Neural crest cell (in vitro differentiated cells): Measurements from ENCODE around the gene NR5A2. TPM values are rescaled to one million over a fixed set of nuclear protein-coding genes. Genes with fewer than 3 reads are reported as not detected.

ENCODE experiments used
- DNase-seq: peaks from one replicate; pipeline ENCODE4 v3.0.0; 2021; ENCODE audit warnings: low read depth, mixed read lengths, low spot score
- H3K27ac Mint-ChIP-seq: one replicate; pipeline ENCODE4 v1.8.0; 2021; ENCODE audit warnings: mild to moderate bottlenecking, mixed read lengths; ENCODE audit not compliant: unreplicated experiment
- H3K27me3 Mint-ChIP-seq: 2 replicates; pipeline ENCODE4 v1.8.0; 2021; ENCODE audit warnings: low read depth, mild to moderate bottlenecking, mixed read lengths
- H3K36me3 Mint-ChIP-seq: 2 replicates; pipeline ENCODE4 v1.8.0; 2021; ENCODE audit warnings: low read depth, mild to moderate bottlenecking, mixed read lengths
- H3K4me1 Mint-ChIP-seq: 2 replicates; pipeline ENCODE4 v1.8.0; 2021; ENCODE audit warnings: mixed read lengths
- H3K4me3 Mint-ChIP-seq: one replicate; pipeline ENCODE4 v1.8.0; 2021; ENCODE audit warnings: mild to moderate bottlenecking, mixed read lengths
- H3K9me3 Mint-ChIP-seq: 2 replicates; pipeline ENCODE4 v1.8.0; 2021; ENCODE audit warnings: mixed read lengths
- total RNA-seq: library from RNA; stranded (reverse); gene quantifications from 2 replicates; pipeline ENCODE4 v1.2.1, GENCODE V29; 2021
- TF ChIP-seq, protein P1 (sequence below): fragments of 200-600 bp; sonication (generic); conservative IDR thresholded peaks from 2 replicates; pipeline ENCODE4 v1.5.0; 2021; ENCODE audit warnings: antibody characterized with exemption, mild to moderate bottlenecking

Gene NR5A2
- total RNA-seq, 1 donor from 2014 or later: not detected

DNA sequence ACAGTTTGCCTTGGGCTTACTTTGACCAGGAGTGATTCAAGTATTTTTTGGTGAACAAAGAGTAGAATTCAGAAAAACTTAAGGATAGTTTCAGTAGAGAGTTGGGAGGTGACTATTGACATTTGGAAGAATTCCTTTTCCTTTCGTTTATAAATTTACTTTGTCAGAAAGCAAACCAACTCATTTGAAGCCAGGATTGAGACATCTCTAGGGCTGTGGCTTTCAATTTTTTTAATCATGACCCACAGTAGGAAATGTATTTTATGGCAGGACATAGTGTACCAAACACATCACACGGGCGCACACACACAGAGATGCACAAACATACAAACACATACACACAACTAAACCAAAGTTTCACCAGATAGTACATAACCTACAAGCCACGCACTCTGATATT, 24.1 kb downstream of the NR5A2 start:
- H3K27me3 Mint-ChIP-seq: peaks cover 43% of the 10 kb centered on the region
- no peak overlapping the region for H3K27ac Mint-ChIP-seq
- TF ChIP-seq, protein P1, sequence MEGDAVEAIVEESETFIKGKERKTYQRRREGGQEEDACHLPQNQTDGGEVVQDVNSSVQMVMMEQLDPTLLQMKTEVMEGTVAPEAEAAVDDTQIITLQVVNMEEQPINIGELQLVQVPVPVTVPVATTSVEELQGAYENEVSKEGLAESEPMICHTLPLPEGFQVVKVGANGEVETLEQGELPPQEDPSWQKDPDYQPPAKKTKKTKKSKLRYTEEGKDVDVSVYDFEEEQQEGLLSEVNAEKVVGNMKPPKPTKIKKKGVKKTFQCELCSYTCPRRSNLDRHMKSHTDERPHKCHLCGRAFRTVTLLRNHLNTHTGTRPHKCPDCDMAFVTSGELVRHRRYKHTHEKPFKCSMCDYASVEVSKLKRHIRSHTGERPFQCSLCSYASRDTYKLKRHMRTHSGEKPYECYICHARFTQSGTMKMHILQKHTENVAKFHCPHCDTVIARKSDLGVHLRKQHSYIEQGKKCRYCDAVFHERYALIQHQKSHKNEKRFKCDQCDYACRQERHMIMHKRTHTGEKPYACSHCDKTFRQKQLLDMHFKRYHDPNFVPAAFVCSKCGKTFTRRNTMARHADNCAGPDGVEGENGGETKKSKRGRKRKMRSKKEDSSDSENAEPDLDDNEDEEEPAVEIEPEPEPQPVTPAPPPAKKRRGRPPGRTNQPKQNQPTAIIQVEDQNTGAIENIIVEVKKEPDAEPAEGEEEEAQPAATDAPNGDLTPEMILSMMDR: no peak
- no peak for DNase-seq
- H3K4me1 Mint-ChIP-seq: peaks cover 11% of the 10 kb centered on the region
- H3K4me3 Mint-ChIP-seq: no peak overlapping the region
- no peaks in the 10 kb centered on the region for H3K9me3 Mint-ChIP-seq
- no peaks in the 10 kb centered on the region for H3K36me3 Mint-ChIP-seq

DNA sequence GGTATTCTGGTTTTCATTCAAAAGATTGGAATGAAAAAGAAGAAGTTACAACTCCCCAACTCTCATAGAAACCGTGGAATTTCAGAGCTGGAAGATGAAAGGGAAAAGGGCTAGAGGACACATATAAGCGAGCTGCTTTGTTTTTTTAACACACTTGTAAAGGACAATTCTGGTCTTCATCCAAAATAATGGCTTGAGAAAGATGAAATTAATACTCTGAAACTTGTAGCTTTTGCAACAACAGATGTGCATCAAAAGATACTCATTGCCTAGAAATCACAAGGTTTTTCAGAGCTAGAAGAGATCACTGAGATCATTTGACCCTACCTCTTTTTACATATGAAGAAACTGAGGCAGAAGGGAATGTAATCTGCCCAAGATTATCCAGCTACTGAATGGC, 25.6 kb downstream of the NR5A2 start:
- Mint-ChIP-seq H3K4me1 (peaks cover 9% of the 10 kb centered on the region), H3K27me3 (peaks cover 41% of the 10 kb centered on the region), H3K27ac (no peak overlapping the region), H3K36me3 (no peaks in the 10 kb centered on the region), H3K9me3 (peaks cover 2% of the 10 kb centered on the region), H3K4me3 (no peak overlapping the region)
- no peak for DNase-seq
- TF ChIP-seq, protein P1: no peak

DNA sequence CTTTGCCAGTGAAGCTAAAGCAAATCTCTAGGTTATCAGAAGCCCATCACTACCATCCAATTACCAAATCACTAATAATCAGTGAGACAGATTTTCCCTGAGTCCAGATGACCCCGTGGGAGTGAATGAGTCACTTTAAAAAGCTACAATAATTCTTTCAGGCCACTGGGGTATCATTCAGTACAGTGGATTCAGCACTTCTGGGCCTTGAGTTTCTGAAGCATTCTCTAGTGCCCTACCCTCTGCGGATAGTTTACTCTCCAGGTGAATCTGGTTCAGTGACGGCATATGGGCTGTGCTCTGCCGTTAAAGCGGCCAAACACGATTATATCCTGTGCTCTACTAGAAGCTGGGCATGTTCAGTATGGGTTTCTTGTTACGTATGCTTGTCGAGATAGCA, 26.1 kb downstream of the NR5A2 start:
- H3K4me3 Mint-ChIP-seq: no peak overlapping the region
- peaks cover 2% of the 10 kb centered on the region for H3K9me3 Mint-ChIP-seq
- H3K27me3 Mint-ChIP-seq: peaks cover 36% of the 10 kb centered on the region

DNA sequence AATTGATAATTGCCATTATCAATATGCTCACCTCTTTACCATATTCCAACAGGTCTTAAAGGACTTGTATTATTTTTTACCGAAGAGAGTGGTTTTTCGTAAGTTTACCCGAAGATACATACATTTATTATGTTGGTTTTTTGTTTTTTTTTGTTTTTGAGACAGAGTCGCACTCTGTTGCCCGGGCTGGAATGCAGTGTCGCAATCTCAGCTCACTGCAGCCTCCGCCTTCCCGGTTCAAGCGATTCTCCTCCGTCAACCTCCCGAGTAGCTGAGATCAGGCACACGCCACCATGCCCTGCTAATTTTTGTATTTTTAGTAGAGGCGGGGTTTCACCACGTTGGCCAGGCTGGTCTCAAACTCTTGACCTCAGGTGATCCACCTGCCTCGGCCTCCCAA, 30.8 kb downstream of the NR5A2 start:
- Mint-ChIP-seq H3K9me3 (peaks cover 2% of the 10 kb centered on the region), H3K4me1 (peaks cover 3% of the 10 kb centered on the region), H3K27me3 (peaks cover 26% of the 10 kb centered on the region), H3K27ac (no peak overlapping the region), H3K36me3 (no peaks in the 10 kb centered on the region), H3K4me3 (no peak overlapping the region)
- TF ChIP-seq, protein P1: no peak
- DNase-seq: no peak

More for the DNA sequence above, 26.1 kb downstream of the NR5A2 start:
- Mint-ChIP-seq H3K4me1 (peaks cover 4% of the 10 kb centered on the region), H3K27ac (no peak overlapping the region), H3K36me3 (no peaks in the 10 kb centered on the region)
- TF ChIP-seq, protein P1: no peak
- no peak for DNase-seq

DNA sequence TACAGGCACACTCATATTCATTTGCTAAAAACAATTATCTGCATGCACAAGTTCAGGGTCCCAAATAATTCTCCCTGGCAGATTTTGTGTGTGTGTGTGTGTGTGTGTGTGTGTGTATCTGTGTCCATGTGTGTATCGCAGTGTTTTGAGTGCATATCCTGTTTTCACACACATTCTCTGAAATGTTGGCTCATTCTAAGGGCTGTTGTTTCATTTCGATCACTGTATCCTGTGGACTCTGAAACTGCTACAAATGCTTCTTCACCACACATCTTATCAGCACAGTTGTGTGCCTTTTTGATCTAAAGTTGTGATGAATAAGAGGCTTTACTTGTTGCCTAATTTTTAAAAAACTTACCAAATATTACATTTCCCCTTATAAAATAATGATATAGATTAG, 34.6 kb downstream of the NR5A2 start:
- DNase-seq: no peak
- no peak overlapping the region for H3K4me3 Mint-ChIP-seq
- no peaks in the 10 kb centered on the region for H3K36me3 Mint-ChIP-seq
- H3K27ac Mint-ChIP-seq: no peak overlapping the region
- peaks cover under 1% of the 10 kb centered on the region for H3K9me3 Mint-ChIP-seq
- TF ChIP-seq, protein P1: no peak
- H3K27me3 Mint-ChIP-seq: peaks cover 27% of the 10 kb centered on the region
- H3K4me1 Mint-ChIP-seq: no peaks in the 10 kb centered on the region
